ENCODE data around the gene CXorf38.
"Not testable (repeated sequence)": the region's sequence is repeated elsewhere in the genome, so short reads cannot be mapped to it uniquely, and the experiment has no call there.

CXorf38 gene

DNA sequence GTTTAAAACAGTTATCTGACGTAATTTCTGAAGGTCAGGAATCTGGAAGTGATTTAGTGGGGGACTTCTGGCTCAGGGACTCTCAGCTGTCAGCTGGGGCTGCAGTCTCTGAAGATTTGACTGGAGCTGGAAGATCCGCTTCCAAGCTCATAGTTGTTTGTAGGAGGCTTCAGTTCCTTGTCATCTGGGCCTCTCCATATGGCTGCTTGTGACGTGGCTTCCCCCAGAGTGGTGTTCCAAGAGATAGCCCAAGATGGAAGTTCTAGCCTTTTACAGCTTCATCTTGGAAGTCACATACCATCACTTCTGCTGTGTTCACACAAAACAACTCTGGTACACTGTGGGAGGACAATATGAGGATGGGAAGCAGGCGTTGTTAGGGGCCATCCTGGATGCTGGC is 22.1 kb downstream of the CXorf38 start:
- DNase-seq (ENCODE audit: low spot score) = no peak

DNA sequence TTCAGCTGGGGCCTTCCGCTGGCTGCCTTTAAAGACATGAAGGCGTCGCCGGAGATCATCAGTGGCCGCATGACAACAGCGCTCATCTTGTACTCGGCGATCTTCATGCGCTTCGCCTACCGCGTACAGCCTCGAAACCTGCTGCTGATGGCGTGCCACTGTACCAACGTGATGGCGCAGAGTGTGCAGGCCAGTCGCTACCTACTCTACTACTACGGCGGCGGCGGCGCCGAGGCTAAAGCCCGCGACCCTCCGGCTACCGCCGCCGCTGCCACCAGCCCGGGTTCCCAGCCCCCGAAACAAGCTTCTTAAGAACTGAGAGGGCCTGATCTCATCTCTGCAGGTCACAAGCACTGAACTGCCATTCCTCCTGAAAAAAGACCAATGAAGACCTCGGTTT is 23.7 kb downstream of the CXorf38 start:
- DNase-seq (ENCODE audit: low spot score) = no peak

DNA sequence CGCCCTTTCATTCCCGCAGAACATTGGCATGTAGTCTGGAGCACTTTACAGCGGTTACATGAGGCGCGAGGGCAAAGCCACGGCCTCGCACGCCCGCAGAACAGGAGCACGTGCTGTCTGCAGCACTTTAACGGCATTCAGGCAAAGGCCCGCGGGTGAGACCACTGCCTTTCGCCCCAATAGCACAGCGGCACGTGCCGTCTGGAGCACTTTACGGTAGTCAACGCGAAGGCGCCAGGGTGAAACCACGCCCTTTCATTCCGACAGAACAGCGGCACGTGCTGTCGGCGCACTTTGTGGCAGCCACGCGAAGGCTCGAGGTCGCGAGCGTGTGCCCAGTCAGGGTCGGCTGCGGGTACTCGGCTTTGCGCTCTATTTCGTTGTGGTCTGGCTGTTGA is 24.2 kb downstream of the CXorf38 start, which contains the start of gene MPC1L:
MPC1L (plus strand) TSS at position 290 of the 398 bp plus-strand sequence. CDS start 138 bp downstream, outside the sequence.
- no peak for DNase-seq (ENCODE audit: low spot score)

DNA sequence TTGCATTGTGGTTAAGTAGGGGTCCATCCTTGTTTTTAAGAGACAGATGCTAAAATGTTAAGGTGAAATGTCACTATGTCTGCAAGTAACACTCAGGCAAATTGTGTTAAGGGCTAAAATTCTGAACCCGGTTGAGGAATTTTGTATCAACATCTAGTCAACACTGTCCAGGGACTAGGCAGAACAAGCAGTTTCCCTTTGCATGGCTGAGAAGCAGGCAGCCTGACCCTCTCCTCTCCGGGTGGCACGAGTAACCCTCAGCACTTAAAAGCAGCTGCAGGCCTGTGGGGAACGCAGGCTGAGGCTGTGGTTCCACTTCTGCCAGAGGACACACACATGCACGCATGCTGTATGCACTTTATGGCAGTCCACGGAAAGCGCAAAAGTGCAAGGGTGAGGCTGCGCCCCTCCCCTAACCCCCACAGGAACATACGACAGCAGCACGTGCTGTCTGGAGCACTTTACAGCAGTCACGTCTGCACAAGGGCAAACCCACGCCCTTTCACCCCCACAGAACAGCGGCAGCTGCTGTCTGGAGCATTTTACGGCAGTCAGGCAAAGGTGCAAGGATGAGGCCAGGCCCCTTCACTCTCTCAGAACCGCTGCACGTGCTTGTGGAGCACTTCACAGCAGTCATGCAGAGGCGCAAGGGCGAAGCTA is 24.8 kb downstream of the CXorf38 start:
- no peak for DNase-seq (ENCODE audit: low spot score)

DNA sequence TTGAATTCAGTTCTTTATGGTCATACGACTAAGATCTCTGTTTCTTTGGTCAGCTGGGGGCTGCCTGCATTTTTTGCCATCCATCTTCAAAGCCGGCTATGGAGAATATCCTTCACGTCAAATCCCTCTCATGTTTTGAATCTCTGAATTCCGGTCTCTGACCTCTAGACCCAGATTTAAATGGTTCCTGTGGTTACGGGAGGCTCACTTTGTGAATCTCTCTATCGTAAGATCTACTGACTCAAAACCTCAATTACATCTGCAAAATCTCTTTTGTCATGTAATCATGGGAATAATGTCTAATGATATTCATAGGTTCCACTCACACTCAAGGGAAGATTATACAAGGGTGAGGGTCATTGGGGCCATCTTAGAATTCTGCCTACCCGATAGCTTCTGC is 29.8 kb downstream of the CXorf38 start:
- DNase-seq (ENCODE audit: low spot score) = no peak

DNA sequence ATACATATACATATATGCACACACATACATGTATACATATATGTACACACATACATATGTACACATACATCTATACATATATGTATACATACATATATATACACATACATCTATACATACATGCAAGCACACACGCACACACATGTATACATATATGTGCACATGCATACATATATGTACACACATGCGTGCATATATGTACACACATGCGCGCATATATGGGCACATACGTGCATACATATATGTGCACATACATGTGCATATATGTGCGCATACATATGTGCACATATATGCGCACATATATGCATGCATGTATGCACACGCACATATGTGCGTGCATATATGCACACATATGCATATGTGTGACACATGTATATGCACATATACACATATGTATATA is 31.4 kb downstream of the CXorf38 start:
- DNase-seq (ENCODE audit: low spot score) = no peak

DNA sequence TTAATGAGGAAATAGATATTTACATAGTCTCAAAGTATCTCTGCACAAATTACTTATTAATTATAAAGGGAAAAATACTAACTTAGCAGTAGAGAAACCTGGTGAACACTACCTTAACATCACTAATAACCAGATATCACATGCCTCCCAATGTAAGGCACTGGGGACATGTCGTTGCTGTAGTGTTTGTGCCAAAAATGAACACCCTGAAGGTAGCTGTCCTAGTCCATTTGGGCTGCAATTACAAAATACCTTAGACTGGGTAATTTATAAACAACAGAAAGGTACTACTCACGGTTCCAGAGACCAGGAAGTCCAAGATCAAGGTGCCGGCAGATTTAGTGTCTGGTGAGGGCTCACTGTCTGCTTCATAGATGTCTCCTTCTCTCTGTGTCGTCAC is 34.9 kb downstream of the CXorf38 start:
- DNase-seq (ENCODE audit: low spot score) = no peak

DNA sequence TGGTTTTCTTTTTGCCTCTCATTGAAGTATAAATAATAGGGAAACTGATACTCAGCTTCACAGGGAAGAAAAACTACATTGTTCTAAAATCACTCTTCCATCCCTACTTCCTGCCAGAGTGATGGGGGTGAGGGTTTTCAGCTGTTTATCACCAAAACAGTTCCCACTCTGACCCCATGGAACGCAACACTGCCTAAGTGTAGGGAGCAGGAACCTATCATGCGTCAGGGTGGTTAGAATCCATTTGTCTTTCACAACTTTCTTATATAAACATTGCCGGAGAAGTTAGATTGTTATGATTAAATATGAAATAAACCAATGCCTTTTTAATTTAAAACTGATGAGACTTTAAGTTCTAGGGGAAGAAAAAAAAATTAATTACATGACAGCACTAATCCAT is 40.0 kb downstream of the CXorf38 start:
- DNase-seq (ENCODE audit: low spot score) = no peak

DNA sequence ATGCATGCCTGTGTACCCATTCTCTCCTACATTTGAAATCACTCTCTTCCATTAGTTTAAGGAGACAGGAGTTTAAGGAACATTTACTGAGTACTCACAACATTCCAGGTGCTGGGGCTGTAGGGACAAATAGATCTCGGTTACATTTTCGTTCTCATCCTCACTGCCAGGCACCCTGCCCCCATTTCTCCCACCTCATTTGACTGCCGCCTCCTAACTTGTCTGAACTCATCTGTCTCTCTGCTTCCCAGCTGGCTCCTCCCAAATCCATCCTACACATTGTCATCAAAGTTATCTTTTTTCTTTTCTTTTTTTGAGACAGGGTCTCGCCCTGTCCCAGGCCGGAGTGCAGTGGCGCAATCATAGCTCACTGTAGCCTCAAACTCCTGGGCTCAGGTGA is 43.9 kb downstream of the CXorf38 start:
- DNase-seq (ENCODE audit: low spot score) = peak; percentile 28

DNA sequence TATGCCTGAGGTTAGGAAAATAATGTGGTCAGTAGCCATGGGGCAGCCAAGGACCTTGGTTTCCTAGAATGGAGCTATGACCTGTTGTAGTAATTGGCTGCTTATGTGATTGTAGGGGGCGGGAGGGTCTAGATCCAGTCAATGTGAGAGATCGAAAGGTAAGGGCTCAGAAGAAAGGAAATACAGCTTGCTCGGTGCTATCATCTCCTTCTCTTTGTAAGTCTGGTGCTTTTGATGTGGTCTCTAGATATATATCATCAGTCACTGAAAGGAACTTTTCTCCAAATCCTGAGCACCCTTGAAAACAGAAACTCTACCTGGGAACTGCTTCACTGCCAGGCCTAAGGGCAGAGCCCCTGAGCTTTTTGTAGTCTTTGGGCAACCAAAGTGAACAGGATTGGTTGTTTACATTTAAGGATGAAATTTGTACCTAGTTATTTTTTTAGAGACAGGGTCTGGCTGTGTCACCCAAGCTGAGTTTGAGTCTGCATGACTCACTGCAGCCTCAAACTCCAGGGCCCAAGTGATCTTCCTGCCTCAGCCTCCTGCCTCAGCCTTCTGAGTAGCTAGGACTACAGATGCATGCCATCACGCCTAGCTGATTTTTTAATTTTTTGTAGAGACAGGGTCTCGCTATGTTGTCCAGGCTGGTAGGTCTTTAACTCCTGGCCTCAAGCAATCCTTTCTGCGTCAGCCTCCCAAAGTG is 57.6 kb downstream of the CXorf38 start:
- DNase-seq (ENCODE audit: low spot score) = not testable (repeated sequence)

DNA sequence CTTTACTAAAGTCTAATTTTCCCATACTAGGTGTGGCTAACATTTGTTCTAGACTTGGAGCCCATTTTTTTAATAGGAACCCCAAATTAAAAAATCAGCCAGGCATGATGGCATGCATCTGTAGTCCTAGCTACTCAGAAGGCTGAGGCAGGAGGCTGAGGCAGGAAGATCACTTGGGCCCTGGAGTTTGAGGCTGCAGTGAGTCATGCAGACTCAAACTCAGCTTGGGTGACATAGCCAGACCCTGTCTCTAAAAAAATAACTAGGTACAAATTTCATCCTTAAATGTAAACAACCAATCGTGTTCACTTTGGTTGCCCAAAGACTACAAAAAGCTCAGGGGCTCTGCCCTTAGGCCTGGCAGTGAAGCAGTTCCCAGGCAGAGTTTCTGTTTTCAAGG is 59.7 kb downstream of the CXorf38 start:
- DNase-seq (ENCODE audit: low spot score) = not testable (repeated sequence)

DNA sequence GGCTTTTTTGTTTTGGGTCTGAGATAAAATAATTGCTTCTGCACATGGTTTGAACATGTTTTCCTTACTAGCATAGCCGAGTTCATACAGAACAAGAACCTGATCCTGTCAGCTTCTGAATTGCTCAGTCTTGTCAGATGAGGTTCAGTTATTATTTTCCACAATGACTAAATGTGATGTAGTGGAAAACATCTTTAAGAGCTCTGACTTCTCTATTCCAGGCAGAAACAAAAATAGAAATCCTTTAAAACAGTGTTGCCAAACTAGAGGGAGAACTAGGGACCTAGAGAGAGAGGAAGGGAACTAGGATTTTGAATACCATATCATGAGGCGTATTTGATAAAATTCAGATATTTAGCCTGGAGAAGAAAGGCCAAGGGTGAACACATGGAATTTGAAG is 64.5 kb downstream of the CXorf38 start:
- no peak for DNase-seq (ENCODE audit: low spot score)

DNA sequence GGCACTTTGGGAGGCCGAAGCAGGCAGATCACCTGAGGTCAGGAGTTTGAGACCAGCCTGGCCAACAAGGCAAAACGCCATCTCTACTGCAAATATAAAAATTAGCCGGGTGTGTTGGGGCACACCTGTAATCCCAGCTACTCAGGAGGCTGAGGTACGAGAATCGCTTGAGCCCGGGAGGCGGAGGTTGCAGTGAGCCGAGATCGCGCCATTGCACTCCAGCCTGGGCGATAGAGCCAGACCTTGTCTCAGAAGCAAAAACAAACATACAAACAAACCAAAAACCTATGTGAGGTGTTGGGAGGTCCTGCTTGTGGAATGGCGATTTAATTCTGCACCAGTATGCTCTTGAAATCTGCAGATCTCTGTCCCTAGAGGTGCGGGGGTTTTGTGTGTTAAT is 65.2 kb downstream of the CXorf38 start:
- not testable (repeated sequence) for DNase-seq (ENCODE audit: low spot score)

DNA sequence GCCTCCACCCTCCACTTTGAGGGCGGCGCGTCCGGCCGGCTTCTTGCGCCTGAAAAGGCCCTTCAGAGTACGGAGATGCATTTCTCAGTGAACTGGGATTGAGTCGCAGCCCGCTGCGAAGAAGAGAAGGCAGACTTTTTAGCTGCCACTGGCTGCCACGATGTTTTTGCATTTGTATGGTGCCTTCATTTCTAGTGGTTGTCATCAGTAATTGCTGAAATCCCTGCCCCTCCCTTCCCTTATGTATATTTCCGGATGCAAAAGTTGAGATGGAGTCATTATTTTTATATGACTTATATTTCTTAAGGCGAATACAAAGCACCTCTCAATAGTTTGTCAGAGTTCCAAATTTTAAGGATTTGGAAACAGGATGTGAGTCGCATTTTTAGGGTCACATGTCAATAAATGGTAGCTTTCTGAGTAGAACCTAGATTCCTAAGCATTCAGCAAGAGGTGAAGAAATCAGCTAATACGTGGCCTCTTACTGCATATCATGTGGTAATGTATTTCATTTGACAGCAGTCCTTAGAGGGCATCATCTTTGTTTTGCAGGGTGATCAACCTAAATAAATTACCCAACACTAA is 65.9 kb downstream of the CXorf38 start:
- no peak for DNase-seq (ENCODE audit: low spot score)

DNA sequence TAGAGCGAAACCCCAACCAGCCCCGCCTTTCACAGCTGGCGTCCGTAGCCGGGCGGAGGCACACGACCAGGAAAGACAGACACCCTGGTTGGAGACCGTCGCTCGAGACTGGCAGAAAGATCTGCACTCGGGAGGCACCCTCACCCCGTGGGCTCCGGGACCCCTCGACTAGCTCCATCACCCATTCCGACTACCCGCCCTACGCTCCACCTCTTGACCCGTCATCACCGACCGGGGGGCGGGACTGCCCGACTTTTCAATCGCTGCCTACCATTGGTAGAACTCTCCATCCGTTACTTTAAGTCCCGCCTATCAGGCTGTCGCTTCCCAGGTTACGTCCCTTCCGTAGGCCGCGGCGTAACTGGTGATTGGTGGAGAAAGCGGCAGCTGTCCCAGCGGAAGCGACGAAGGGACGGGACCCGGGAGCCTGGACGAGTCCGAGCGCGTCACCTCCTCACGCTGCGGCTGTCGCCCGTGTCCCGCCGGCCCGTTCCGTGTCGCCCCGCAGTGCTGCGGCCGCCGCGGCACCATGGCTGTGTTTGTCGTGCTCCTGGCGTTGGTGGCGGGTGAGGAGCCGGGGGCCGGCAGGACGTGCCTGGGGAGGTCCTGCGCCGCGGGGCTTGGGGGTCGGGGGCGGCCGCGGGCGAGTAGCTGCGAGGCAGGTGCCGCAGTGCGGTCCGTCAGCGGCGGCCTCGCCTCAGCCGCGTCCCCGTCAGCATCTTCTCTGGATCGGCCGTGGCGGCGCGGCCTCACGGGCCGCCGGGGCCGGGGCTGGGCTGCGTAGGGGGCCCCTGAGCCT is 66.6 kb downstream of the CXorf38 start, which contains the start of gene ATP6AP2:
ATP6AP2 (plus strand) TSS at position 434 of the 799 bp plus-strand sequence; CDS start at position 530, 96 bp downstream.
- DNase-seq (ENCODE audit: low spot score) = peak; percentile 94

DNA sequence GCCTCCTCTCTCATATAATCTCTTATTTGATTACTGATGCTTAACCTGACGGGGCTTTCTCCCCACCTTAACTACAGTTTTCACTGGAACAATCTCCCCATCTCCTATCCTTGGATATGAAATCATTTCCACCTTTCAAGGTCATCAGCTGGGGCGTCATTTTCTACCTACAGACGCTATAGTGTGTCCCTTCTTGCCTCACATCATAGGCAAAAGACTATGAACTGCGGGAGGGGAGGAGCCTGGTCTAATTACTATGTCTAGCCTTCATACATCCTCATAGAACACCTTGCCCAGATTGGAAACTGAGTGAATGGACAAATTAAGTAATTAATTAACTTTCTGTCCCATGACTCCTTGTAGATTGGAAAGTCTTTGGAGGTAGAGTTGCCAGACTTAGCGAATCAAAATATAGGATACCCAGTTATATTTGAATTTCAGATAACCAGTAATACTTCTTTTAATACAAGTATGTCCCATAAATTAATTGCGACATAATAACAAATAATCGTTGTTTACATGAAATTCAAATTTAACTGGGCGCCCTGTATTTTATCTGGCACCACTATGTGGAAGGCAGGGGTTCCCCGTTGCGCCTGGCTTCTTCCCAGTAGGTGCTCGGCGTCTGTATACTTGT is 67.3 kb downstream of the CXorf38 start:
- DNase-seq (ENCODE audit: low spot score) = no peak

DNA sequence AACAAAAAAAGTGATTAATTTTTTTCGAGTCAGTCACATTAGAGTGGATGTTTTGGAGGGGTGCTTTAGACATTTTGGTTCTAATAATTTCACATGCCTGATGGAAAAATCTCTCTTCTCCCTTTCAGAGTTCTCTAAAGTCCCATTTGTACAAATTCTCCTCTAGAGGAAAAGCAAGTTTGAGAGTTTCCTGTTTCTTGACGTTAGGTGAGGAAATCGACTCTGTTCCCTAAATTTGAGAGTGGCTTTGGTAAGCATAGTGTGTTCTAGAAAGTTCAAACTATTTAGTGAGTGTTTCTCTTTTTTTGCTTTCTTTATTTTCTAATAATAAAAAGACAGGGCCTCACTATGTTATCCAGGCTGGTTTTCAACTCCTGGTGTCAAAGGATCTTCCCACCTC is 68.2 kb downstream of the CXorf38 start:
- DNase-seq (ENCODE audit: low spot score) = no peak

DNA sequence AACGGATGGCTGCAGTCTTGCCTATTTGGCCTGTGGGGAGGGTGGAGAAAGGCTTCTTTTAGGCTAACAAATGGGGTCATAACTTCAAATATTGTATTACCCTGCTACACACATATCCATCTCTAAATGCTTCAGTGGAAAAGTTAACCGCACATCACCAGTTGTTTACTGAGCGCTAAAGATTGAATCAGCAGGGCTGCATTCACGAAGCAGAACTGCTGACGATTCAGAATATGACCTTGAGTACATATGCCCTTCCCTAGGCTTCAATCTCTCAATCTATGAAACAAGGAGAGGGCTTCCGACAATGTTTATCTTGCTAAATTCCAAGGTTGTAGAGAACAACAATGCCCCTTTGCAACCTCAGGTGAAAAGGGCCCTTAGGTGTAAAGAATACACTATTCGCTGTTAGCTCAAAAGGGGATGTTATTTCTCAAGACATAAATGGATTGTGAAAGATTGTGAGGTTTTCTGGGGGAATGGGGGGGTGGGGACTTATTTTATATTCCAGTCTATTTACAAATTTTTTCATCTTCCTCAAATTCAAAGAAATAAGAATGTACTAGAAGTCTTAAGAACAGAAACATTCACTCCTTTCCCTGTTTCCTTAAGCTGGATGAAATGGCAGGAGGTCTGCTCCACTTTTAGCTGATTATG is 69.2 kb downstream of the CXorf38 start:
- no peak for DNase-seq (ENCODE audit: low spot score)
